Measurements from ENCODE around the gene STAMBP. TPM values are rescaled to one million over a fixed set of nuclear protein-coding genes. Genes with fewer than 3 reads are reported as not detected.

The STAMBP gene
- total and polyA plus RNA-seq, 2 of the 13 experiments (the other 11 are each of a cell fraction or from before 2014, with no cell fraction given), result 49.6 to 53.2 TPM

DNA sequence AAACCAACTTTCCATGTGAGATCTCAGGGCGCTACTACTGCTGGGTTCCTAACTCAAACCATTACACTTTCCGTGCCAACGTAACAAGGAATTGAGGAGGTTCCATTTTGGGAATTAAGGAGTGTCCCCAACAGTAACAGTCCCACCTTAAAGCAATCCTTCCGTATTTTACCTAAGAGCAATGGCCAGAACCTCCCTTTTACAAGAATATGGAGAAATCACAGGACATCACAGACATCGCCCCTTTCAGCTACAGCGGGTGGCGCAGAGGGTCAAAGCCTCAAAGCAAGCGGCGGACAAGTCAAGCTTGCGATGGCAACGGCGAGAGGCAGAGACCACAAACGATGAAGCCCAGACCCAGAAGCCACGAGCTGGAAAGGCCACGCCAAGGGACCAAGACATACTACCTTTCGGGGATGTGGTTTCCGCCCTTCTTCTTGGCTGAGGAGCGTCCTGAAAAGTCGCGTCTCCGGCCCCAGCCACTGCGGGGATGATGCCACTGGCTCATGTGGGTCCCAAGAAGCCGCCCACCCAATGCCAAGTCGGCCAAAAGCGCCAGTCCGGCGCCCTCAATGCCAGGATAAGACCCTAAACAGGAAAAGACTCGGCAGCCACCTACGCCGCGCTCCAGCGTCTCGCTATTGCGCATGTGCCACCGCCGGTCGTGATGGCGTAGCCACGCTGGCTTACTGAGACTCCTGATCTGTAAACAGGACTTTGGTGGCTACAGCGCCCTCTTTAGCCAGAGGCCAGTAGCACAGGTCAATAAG lies 49.1 kb upstream of the STAMBP start, which contains the start of gene DUSP11 (continued):
- TF ChIP-seq THAP8 (CRISPR knock-in tag; IDR thresholded peaks at IDR 0.05; ENCODE audit: borderline replicate concordance), result no peak
- TF ChIP-seq ZIK1 (CRISPR knock-in tag; IDR thresholded peaks at IDR 0.05; ENCODE audit: borderline replicate concordance, low read depth), result 0 out of 2 replicates have a peak, but pooled peaks have one; percentile 65
- TF ChIP-seq ZNF841 (CRISPR knock-in tag; IDR thresholded peaks at IDR 0.05; ENCODE audit: borderline replicate concordance), result no peak
- no peak; the same call in 1 of the 2 replicates for TF ChIP-seq ZNF264 (CRISPR knock-in tag; IDR thresholded peaks at IDR 0.05)
- TF ChIP-seq, protein P1, sequence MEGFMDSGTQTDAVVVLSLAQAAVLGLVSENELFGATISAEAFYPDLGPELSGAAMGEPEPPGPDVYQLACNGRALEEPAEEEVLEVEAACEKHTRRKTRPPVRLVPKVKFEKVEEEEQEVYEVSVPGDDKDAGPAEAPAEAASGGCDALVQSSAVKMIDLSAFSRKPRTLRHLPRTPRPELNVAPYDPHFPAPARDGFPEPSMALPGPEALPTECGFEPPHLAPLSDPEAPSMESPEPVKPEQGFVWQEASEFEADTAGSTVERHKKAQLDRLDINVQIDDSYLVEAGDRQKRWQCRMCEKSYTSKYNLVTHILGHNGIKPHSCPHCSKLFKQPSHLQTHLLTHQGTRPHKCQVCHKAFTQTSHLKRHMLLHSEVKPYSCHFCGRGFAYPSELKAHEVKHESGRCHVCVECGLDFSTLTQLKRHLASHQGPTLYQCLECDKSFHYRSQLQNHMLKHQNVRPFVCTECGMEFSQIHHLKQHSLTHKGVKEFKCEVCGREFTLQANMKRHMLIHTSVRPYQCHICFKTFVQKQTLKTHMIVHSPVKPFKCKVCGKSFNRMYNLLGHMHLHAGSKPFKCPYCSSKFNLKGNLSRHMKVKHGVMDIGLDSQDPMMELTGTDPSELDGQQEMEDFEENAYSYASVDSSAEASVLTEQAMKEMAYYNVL (CRISPR knock-in tag; IDR thresholded peaks at IDR 0.05; ENCODE audit: borderline replicate concordance), result no peak; the same call in 1 of the 2 replicates
- TF ChIP-seq, protein P2, sequence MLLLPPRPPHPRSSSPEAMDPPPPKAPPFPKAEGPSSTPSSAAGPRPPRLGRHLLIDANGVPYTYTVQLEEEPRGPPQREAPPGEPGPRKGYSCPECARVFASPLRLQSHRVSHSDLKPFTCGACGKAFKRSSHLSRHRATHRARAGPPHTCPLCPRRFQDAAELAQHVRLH (CRISPR knock-in tag; IDR thresholded peaks at IDR 0.05; ENCODE audit: borderline replicate concordance, low read depth), result peak; percentile 93; the same call in 1 of the 2 replicates
- TF ChIP-seq RFX1 (IDR thresholded peaks at IDR 0.05), result no peak
- TF ChIP-seq TARDBP (CRISPR knock-in tag; IDR thresholded peaks at IDR 0.05), result peak; percentile 87
- TF ChIP-seq MBNL3 (CRISPR knock-in tag; conservative IDR thresholded peaks at IDR 0.05), result no peak
- no peak for TF ChIP-seq ZNF597 (CRISPR knock-in tag; IDR thresholded peaks at IDR 0.05)
- TF ChIP-seq ZNF124 (CRISPR knock-in tag; IDR thresholded peaks at IDR 0.05), result peak; percentile 78; the same call in 1 of the 2 replicates
- peak; percentile 68; the same call in 1 of the 2 replicates for TF ChIP-seq ARHGAP35 (CRISPR knock-in tag; IDR thresholded peaks at IDR 0.05; ENCODE audit: borderline replicate concordance)
- peak; percentile 35; the same call in 1 of the 2 replicates for TF ChIP-seq ZNF761 (CRISPR knock-in tag; conservative IDR thresholded peaks at IDR 0.05)
- TF ChIP-seq HOXD1 (CRISPR knock-in tag; IDR thresholded peaks at IDR 0.05), result no peak
- TF ChIP-seq PCBP1 (IDR thresholded peaks at IDR 0.05; ENCODE audit: borderline replicate concordance, low read depth, low read length), result no peak
- TF ChIP-seq NFYC (CRISPR knock-in tag; IDR thresholded peaks at IDR 0.05), result no peak
- TF ChIP-seq EZH2 (conservative IDR thresholded peaks at IDR 0.05; ENCODE audit: low read depth, low read length), result no peak
- TF ChIP-seq HMG20B (CRISPR knock-in tag; conservative IDR thresholded peaks at IDR 0.05), result no peak
- peak; percentile 57; the same call in 1 of the 2 replicates for TF ChIP-seq NR2C2 (CRISPR knock-in tag; IDR thresholded peaks at IDR 0.05; ENCODE audit: borderline replicate concordance)
- TF ChIP-seq, protein P3, sequence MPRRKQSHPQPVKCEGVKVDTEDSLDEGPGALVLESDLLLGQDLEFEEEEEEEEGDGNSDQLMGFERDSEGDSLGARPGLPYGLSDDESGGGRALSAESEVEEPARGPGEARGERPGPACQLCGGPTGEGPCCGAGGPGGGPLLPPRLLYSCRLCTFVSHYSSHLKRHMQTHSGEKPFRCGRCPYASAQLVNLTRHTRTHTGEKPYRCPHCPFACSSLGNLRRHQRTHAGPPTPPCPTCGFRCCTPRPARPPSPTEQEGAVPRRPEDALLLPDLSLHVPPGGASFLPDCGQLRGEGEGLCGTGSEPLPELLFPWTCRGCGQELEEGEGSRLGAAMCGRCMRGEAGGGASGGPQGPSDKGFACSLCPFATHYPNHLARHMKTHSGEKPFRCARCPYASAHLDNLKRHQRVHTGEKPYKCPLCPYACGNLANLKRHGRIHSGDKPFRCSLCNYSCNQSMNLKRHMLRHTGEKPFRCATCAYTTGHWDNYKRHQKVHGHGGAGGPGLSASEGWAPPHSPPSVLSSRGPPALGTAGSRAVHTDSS (CRISPR knock-in tag; conservative IDR thresholded peaks at IDR 0.05), result no peak
- peak; percentile 90 for TF ChIP-seq ZBTB38 (CRISPR knock-in tag; IDR thresholded peaks at IDR 0.05)
- TF ChIP-seq ZNF432 (CRISPR knock-in tag; IDR thresholded peaks at IDR 0.05; ENCODE audit: borderline replicate concordance), result no peak
- TF ChIP-seq ISX (CRISPR knock-in tag; conservative IDR thresholded peaks at IDR 0.05), result no peak
- no peak; the same call in 1 of the 2 replicates for TF ChIP-seq HMG20A (CRISPR knock-in tag; IDR thresholded peaks at IDR 0.05; ENCODE audit: borderline replicate concordance)
- no peak for TF ChIP-seq RFX5 (IDR thresholded peaks at IDR 0.05; ENCODE audit: low read depth, low read length)
